ENCODE data around the gene UBE2A.

Gene UBE2A

GRCh38 chrX:119604766-119605463 is 30.6 kb downstream of the UBE2A start:
- peak overlapping the region; percentile 46 for H3K4me2 ChIP-seq (ENCODE audit: low read length)
- no peaks in the 10 kb centered on the region for H3K27me3 ChIP-seq (ENCODE audit: insufficient read depth, low read length, poor library complexity)
- no peaks in the 10 kb centered on the region for H3K36me3 ChIP-seq (ENCODE audit: control insufficient read depth, insufficient read depth, low read length)
- DNase-seq = no peak
- H2BK120ac ChIP-seq (ENCODE audit: low read depth, low read length) = no peak overlapping the region
- no peaks in the 10 kb centered on the region for H3K79me1 ChIP-seq (ENCODE audit: low read length)
- WGBS (ENCODE audit: extremely low coverage, insufficient coverage, low lambda C conversion rate) = no CpG with 5 or more reads among the region's 17 CpGs
- H3K4me3 ChIP-seq (ENCODE audit: low read length) = peak overlapping the region; percentile 66
- H3K18ac ChIP-seq (ENCODE audit: low read length) = no peak overlapping the region
- H3K4ac ChIP-seq (ENCODE audit: low read depth, low read length) = no peak overlapping the region
- H2BK15ac ChIP-seq (replicated peaks; ENCODE audit: low read depth) = no peak overlapping the region
- H3K23ac ChIP-seq (ENCODE audit: low read length) = no peak overlapping the region
- H3K27ac ChIP-seq (ENCODE audit: low read depth, low read length) = no peak overlapping the region
- H3K56ac ChIP-seq (ENCODE audit: low read length) = peak overlapping the region; percentile 84
- H3K9ac ChIP-seq (ENCODE audit: low read length) = peak overlapping the region; percentile 72
- no peak overlapping the region for H2AK5ac ChIP-seq (ENCODE audit: low read length)
- H2BK5ac ChIP-seq (ENCODE audit: low read length) = no peak overlapping the region
- H3K4me1 ChIP-seq (ENCODE audit: control insufficient read depth, low read depth, low read length) = no peaks in the 10 kb centered on the region
- peaks cover 6% of the 10 kb centered on the region for H3K79me2 ChIP-seq (ENCODE audit: control insufficient read depth, insufficient read depth, low read length)
- H4K5ac ChIP-seq (ENCODE audit: low read length) = no peak overlapping the region
- H4K8ac ChIP-seq (ENCODE audit: low read depth, low read length) = no peak overlapping the region

DNA sequence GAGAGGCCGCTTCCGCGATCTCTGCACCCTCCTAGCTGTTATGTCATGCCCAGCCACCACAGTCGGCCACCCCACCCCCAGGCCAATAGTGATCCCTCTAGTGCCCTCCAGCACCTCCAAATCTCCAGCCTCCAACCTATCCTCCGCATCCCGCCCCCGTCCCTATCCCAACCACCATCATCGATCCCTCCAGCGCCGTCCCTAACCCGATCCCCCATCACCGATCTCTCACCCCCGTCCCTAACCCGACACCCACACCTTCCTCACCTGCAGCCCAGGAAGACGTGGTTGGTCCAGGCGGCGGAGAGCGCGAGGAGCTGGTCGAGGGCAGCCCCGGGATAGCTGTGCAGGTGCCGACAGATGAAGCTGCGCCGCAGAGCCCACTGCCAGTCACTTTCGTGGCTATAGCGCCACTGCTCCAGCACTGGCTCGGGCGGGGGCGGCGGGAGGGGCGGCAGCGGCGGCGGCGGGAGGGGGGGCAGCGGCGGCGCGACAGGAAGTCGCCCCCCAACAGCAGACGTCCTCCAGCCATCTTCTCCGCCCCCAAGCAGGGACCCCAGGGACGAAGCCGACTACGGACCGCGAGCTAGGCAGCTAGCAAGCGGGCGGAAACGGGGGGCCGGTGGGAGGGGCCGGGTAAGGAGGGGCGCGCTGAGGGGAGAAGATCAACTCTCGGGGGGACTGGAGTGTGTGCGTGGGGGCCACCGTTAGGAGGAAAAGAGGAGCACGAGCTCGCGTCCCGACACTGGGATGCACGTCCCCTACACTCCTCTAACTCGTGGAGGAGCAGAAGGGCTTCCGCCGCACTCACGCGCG is 31.3 kb downstream of the UBE2A start:
- Histone ChIP-seq H3K79me2 (ENCODE audit: control insufficient read depth, insufficient read depth, low read length) (peaks cover 6% of the 10 kb centered on the region), H2AK5ac (ENCODE audit: low read length) (no peak overlapping the region), H3K36me3 (ENCODE audit: control insufficient read depth, insufficient read depth, low read length) (no peaks in the 10 kb centered on the region), H4K5ac (ENCODE audit: low read length) (no peak overlapping the region), H3K18ac (ENCODE audit: low read length) (peak overlapping the region; percentile 77), H3K56ac (ENCODE audit: low read length) (peak overlapping the region; percentile 96), H3K4me2 (ENCODE audit: low read length) (peak overlapping the region; percentile 49), H3K23ac (ENCODE audit: low read length) (no peak overlapping the region), H3K79me1 (ENCODE audit: low read length) (no peaks in the 10 kb centered on the region), H2BK120ac (ENCODE audit: low read depth, low read length) (no peak overlapping the region), H2BK15ac (replicated peaks; ENCODE audit: low read depth) (no peak overlapping the region), H3K4me3 (ENCODE audit: low read length) (peak overlapping the region; percentile 66), H3K4ac (ENCODE audit: low read depth, low read length) (peak overlapping the region; percentile 85), H3K4me1 (ENCODE audit: control insufficient read depth, low read depth, low read length) (no peaks in the 10 kb centered on the region), H3K9ac (ENCODE audit: low read length) (peak overlapping the region; percentile 96), H4K8ac (ENCODE audit: low read depth, low read length) (no peak overlapping the region), H3K27me3 (ENCODE audit: insufficient read depth, low read length, poor library complexity) (no peaks in the 10 kb centered on the region), H3K27ac (ENCODE audit: low read depth, low read length) (no peak overlapping the region), H2BK5ac (ENCODE audit: low read length) (no peak overlapping the region)
- no CpG with 5 or more reads among the region's 68 CpGs for WGBS (ENCODE audit: extremely low coverage, insufficient coverage, low lambda C conversion rate)
- peak; percentile 19 for DNase-seq

GRCh38 chrX:119606280-119607017 is 32.1 kb downstream of the UBE2A start, which contains the start of gene NKRF:
TSS of gene NKRF (minus strand) at chrX:119606424.
- no peak within 1 kb of the TSS for H2BK120ac ChIP-seq (ENCODE audit: low read depth, low read length)
- peak within 1 kb of the TSS; percentile 85 for H3K4ac ChIP-seq (ENCODE audit: low read depth, low read length)
- H3K4me3 ChIP-seq (ENCODE audit: low read length) = peak within 1 kb of the TSS; percentile 66
- no peak within 1 kb of the TSS for H4K5ac ChIP-seq (ENCODE audit: low read length)
- no peaks in the 10 kb centered on the region for H3K4me1 ChIP-seq (ENCODE audit: control insufficient read depth, low read depth, low read length)
- H3K79me1 ChIP-seq (ENCODE audit: low read length) = no peaks in the 10 kb centered on the region
- H3K9ac ChIP-seq (ENCODE audit: low read length) = peak within 1 kb of the TSS; percentile 96
- no peaks in the 10 kb centered on the region for H3K27me3 ChIP-seq (ENCODE audit: insufficient read depth, low read length, poor library complexity)
- peak within 1 kb of the TSS; percentile 49 for H3K4me2 ChIP-seq (ENCODE audit: low read length)
- H3K18ac ChIP-seq (ENCODE audit: low read length) = peak within 1 kb of the TSS; percentile 96
- no peak within 1 kb of the TSS for H3K23ac ChIP-seq (ENCODE audit: low read length)
- no peak within 1 kb of the TSS for H2BK5ac ChIP-seq (ENCODE audit: low read length)
- no peaks in the 10 kb centered on the region for H3K36me3 ChIP-seq (ENCODE audit: control insufficient read depth, insufficient read depth, low read length)
- peak; percentile 93 for DNase-seq
- H3K27ac ChIP-seq (ENCODE audit: low read depth, low read length) = no peak within 1 kb of the TSS
- peaks cover 6% of the 10 kb centered on the region for H3K79me2 ChIP-seq (ENCODE audit: control insufficient read depth, insufficient read depth, low read length)
- peak within 1 kb of the TSS; percentile 96 for H3K56ac ChIP-seq (ENCODE audit: low read length)
- H2BK15ac ChIP-seq (replicated peaks; ENCODE audit: low read depth) = no peak within 1 kb of the TSS
- H4K8ac ChIP-seq (ENCODE audit: low read depth, low read length) = no peak within 1 kb of the TSS
- no peak within 1 kb of the TSS for H2AK5ac ChIP-seq (ENCODE audit: low read length)
- WGBS (ENCODE audit: extremely low coverage, insufficient coverage, low lambda C conversion rate) = no CpG with 5 or more reads among the region's 46 CpGs

DNA sequence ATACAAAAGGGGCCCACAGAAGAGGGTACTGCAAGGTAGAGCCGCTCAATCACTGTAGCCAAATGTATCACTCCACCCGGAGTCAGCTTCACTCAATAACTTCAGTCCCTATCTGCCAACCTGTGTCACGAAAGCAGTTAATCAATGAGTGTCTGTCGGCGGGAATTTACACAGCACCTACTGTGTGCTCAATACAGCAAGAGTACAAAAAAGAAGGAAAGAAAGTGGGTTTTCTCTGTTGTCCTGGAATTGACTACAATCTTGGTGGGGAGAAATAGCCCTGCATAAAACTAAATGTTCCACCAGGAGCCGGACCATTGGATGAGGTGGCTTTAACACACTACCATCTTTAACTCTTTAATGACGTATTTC is 32.6 kb downstream of the UBE2A start:
- no peak overlapping the region for H4K8ac ChIP-seq (ENCODE audit: low read depth, low read length)
- H3K4me1 ChIP-seq (ENCODE audit: control insufficient read depth, low read depth, low read length) = no peaks in the 10 kb centered on the region
- H3K23ac ChIP-seq (ENCODE audit: low read length) = no peak overlapping the region
- no CpG with 5 or more reads among the region's 7 CpGs for WGBS (ENCODE audit: extremely low coverage, insufficient coverage, low lambda C conversion rate)
- peaks cover 6% of the 10 kb centered on the region for H3K79me2 ChIP-seq (ENCODE audit: control insufficient read depth, insufficient read depth, low read length)
- no peak overlapping the region for H3K4ac ChIP-seq (ENCODE audit: low read depth, low read length)
- H3K4me2 ChIP-seq (ENCODE audit: low read length) = no peak overlapping the region
- no peak for DNase-seq
- H2AK5ac ChIP-seq (ENCODE audit: low read length) = no peak overlapping the region
- H3K4me3 ChIP-seq (ENCODE audit: low read length) = no peak overlapping the region
- H3K56ac ChIP-seq (ENCODE audit: low read length) = peak overlapping the region; percentile 68
- H3K9ac ChIP-seq (ENCODE audit: low read length) = peak overlapping the region; percentile 51
- no peaks in the 10 kb centered on the region for H3K36me3 ChIP-seq (ENCODE audit: control insufficient read depth, insufficient read depth, low read length)
- no peaks in the 10 kb centered on the region for H3K79me1 ChIP-seq (ENCODE audit: low read length)
- no peak overlapping the region for H4K5ac ChIP-seq (ENCODE audit: low read length)
- H3K18ac ChIP-seq (ENCODE audit: low read length) = no peak overlapping the region
- no peak overlapping the region for H2BK15ac ChIP-seq (replicated peaks; ENCODE audit: low read depth)
- H2BK5ac ChIP-seq (ENCODE audit: low read length) = no peak overlapping the region
- H2BK120ac ChIP-seq (ENCODE audit: low read depth, low read length) = no peak overlapping the region
- H3K27me3 ChIP-seq (ENCODE audit: insufficient read depth, low read length, poor library complexity) = no peaks in the 10 kb centered on the region
- H3K27ac ChIP-seq (ENCODE audit: low read depth, low read length) = no peak overlapping the region

GRCh38 chrX:119614776-119615175 is 40.4 kb downstream of the UBE2A start:
- no peak for DNase-seq
- Histone ChIP-seq H4K5ac (ENCODE audit: low read length) (no peak overlapping the region), H3K79me1 (ENCODE audit: low read length) (no peaks in the 10 kb centered on the region), H3K27ac (ENCODE audit: low read depth, low read length) (no peak overlapping the region), H3K23ac (ENCODE audit: low read length) (no peak overlapping the region), H3K27me3 (ENCODE audit: insufficient read depth, low read length, poor library complexity) (no peaks in the 10 kb centered on the region), H4K8ac (ENCODE audit: low read depth, low read length) (no peak overlapping the region), H2BK120ac (ENCODE audit: low read depth, low read length) (no peak overlapping the region), H2AK5ac (ENCODE audit: low read length) (no peak overlapping the region), H3K4me1 (ENCODE audit: control insufficient read depth, low read depth, low read length) (no peaks in the 10 kb centered on the region), H3K9ac (ENCODE audit: low read length) (no peak overlapping the region), H3K4me3 (ENCODE audit: low read length) (no peak overlapping the region), H3K4me2 (ENCODE audit: low read length) (no peak overlapping the region), H3K56ac (ENCODE audit: low read length) (no peak overlapping the region), H3K36me3 (ENCODE audit: control insufficient read depth, insufficient read depth, low read length) (no peaks in the 10 kb centered on the region), H3K79me2 (ENCODE audit: control insufficient read depth, insufficient read depth, low read length) (no peaks in the 10 kb centered on the region), H2BK15ac (replicated peaks; ENCODE audit: low read depth) (no peak overlapping the region), H3K18ac (ENCODE audit: low read length) (no peak overlapping the region), H3K4ac (ENCODE audit: low read depth, low read length) (no peak overlapping the region), H2BK5ac (ENCODE audit: low read length) (no peak overlapping the region)
- WGBS (ENCODE audit: extremely low coverage, insufficient coverage, low lambda C conversion rate) = no CpG with 5 or more reads among the region's 13 CpGs
